NCI-H1436 (cell line): ENCODE results near the gene ADD1.

Experiments used
- DNase-seq: peaks from one replicate; lab custom pipeline; 2025; lab: John Stamatoyannopoulos, UW

The ADD1 gene

DNA sequence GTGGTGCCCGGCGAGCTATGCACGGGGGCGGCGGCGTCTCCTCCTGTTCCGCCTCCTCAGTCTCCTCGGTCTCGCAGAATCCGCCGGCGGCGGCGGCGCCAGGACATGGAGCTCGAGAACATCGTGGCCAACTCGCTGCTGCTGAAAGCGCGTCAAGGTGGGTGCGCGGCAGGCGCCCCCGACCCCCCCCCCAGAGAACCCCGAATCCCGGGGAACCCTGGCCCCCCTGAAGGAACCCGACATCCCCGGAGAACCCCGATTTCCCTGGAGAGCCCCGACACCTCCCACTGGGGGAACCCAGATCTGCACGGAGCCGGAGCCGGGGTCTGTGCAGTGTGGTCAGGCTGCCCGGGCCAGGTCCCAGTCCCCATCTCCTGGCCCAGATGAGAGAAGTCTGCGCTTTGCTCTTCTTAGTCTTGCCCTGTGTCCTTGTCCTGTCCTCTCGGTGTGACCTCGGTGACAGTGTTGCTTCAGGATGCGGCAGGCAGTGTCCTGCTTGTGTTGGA lies 120.4 kb downstream of the ADD1 start:
- no peak for DNase-seq

DNA sequence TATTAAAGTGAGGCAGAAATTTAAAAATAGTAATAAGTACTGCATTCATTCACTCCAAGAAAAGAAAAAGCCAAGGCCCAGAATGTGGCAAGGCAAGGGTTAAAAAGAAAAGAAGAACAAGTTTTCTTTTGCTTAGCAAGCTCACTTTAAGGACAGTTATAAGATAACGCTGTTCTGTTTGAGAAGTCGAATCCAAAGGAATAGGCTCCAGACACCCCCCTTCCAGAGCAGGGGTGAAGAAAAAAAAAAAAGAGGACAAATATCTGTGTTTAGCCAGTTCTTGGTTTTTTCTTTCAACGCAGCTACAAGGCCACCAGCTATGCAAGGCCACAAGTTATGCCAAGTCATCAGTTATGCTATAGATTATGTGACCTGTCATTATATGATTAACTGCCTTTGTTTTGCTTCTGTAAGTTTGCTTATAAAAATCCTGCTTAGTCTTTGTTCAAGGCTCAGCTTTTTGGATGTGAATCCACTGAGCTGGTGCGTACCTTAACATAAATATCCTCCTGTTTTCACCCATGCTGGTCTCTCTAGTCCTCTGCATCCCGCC lies 121.1 kb downstream of the ADD1 start:
- DNase-seq = no peak

DNA sequence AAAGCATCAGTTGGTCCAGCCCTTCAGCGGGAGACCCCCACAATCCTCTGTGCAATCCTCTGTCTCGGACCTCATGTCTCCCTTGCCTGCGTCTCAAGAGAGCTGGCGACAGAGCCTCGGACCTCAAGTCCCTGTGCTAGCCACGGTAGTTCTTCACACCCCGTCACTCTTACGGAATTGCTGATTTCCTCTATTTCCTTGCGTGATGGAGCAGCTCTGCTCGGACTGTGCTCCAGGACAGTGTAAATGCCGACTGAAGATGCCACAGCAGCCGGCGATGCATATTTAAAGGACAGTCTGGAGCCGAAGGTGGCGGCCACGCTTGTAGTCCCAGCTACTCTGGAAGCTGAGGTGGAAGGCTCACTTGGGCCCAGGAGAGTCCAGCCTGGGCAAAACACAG lies 121.6 kb downstream of the ADD1 start:
- DNase-seq = no peak

DNA sequence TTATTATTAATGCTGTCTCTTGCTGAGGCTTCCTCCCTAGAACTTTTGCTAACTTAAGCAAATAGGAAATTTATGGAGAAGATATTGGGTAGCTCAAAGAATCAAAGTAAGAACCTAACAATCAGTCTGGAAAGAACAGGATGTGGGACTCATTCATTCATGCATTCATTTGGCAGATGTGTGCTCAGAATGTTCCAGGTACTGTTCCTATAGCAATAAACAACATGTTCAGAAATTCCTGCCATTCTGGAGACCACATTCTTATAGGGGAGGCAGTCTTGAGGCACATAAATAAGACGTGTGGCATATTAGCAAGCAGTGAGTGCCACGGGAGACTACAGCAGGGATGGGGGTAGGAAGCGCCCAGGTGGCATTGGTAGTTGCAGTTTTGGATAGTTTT lies 124.7 kb downstream of the ADD1 start:
- DNase-seq = no peak

DNA sequence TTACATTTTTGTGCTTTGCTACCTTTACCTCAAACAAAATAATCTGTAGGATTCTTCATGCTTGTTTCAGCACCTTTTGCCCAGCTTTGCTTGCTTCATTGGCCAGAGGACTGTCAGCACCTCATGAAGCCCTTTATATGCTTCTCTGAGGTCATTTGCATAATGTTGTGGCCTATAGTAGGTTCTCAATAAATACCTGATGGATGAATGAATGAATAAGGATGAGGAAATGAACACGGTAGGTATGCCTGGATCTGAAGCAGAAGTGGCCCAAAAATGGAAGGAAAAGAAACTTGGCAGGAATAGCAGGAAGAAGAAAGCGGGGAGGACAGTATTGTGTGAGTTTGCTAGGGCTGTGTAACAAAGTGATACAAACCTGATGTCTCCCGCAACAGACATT lies 127.6 kb downstream of the ADD1 start:
- no peak for DNase-seq

DNA sequence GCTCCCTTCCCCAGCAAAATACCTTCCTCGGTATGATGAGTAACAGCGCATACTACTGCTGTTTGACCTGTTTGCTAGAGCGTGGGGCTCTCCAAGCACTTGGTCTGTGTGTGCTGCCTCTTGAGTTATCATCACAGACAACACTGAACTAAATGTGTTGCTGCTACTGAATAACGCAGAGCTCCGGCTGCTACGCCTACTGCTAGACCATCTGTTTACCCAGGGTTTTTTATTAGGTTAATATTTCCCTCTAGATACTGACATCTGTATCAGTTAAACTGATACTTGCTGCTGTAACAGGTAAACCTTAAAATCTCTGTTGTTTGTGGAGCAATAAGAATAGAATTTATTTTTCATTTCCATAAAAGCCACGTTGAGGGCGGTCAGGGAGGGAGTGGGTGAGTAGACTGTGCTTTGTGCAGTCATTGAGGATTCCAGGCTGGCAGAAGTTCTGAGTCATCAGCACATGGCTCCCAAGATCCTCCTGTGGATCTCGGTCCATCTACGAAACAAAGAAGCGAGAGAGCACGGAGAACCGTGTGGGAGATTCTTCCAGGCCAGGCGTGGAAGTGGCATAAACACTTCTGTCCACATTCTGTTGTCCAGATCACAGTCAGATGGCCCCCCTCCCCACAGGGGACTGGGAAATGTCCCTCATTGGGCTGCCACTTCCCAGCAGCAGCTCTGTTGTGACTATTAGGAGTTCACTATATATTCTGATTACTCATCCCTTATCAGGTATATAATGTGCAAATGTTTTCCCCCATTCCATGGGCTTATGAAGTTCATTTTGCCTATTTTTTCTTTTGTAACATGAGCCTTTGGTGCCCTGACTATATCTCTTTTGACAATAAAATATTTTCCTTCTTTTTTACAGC lies 133.8 kb downstream of the ADD1 start:
- DNase-seq = no peak
